ENCODE measurements around the gene TMEM14B. TPM values are rescaled to one million over a fixed set of nuclear protein-coding genes. Genes with fewer than 3 reads are reported as not detected.
"Not testable (repeated sequence)": the region's sequence is repeated elsewhere in the genome, so short reads cannot be mapped to it uniquely, and the experiment has no call there.

Gene TMEM14B
- polyA plus RNA-seq, 4 donors: 50.8 to 83.8 (median 63.5) TPM

DNA sequence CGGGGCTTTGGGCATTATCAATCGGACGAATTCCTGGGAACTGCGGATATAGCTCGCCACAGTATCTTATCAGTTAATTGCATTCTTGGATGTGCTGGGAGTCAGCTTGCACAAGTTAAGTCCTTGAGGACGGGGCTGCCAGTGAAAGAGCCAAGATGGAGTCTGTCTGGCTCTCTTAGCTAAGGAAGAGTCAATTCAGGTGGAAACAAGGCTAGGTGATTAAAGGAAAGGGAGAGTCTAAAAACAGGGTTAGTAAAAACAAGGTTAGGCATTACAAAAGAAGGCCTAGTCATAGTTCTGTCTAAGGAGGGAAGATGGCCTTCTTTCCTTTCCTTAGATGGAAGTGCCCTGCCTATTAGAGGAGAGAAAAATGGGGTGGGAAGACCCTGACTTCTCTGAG lies 3.0 kb downstream of the TMEM14B start:
- H3K4me1 ChIP-seq (ENCODE audit: control insufficient read depth in 3 of 3, insufficient read depth in 2 of 3, low read depth in 1 of 3, low read length in 2 of 3): peaks cover 3 to 22% (median 7%) of the 10 kb centered on the region in 3 donors
- 79 to 83% (median 83%) methylated on average over 6 of the region's 6 CpGs for WGBS, 3 donors
- not testable (repeated sequence) for H3K27ac ChIP-seq (ENCODE audit: low read depth in 1 of 3, low read length in 2 of 3); H3K27me3 ChIP-seq (ENCODE audit: control insufficient read depth in 3 of 3, insufficient read depth in 3 of 3, low read length in 3 of 3); H3K9me3 ChIP-seq (ENCODE audit: control insufficient read depth in 2 of 2, insufficient read depth in 1 of 2, low read depth in 1 of 2, low read length in 1 of 2); FAIRE-seq; H3K4me3 ChIP-seq (ENCODE audit: low read depth in 1 of 3, low read length in 3 of 3); DNase-seq
- H3K36me3 ChIP-seq (ENCODE audit: control insufficient read depth in 3 of 3, insufficient read depth in 2 of 3, low read depth in 1 of 3, low read length in 3 of 3): peaks cover under 1 to 32% (median 2%) of the 10 kb centered on the region in 3 donors

DNA sequence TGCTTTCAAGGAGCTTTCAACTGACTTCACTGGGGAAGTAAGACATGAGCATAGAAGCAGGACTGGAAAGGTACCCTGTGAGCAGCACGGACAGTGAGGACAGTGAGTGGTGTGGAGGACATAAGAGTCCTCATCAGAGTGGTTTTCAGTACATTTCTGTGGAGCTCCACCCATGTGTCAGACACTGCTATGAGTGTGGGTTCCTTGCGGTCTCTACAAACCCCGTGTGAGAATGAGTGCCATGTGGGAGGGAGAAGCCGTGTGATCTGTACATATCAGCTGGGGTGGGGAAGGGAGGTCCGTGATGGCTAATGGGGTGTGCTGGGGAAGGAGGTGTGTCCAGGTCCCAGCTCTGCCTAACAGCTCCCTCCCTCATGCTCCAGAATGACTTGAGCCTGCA lies 4.2 kb downstream of the TMEM14B start:
- not testable (repeated sequence) for H3K4me3 ChIP-seq (ENCODE audit: low read depth in 1 of 3, low read length in 3 of 3); FAIRE-seq; H3K27ac ChIP-seq (ENCODE audit: low read depth in 1 of 3, low read length in 2 of 3); H3K9me3 ChIP-seq (ENCODE audit: control insufficient read depth in 2 of 2, insufficient read depth in 1 of 2, low read depth in 1 of 2, low read length in 1 of 2); H3K27me3 ChIP-seq (ENCODE audit: control insufficient read depth in 3 of 3, insufficient read depth in 3 of 3, low read length in 3 of 3); DNase-seq
- WGBS, 3 donors: 68 to 76% (median 70%) methylated on average over 4 to 5 of the region's 5 CpGs
- Histone ChIP-seq H3K4me1 (ENCODE audit: control insufficient read depth in 3 of 3, insufficient read depth in 2 of 3, low read depth in 1 of 3, low read length in 2 of 3) (peaks cover 3 to 20% (median 7%) of the 10 kb centered on the region in 3 donors), H3K36me3 (ENCODE audit: control insufficient read depth in 3 of 3, insufficient read depth in 2 of 3, low read depth in 1 of 3, low read length in 3 of 3) (peaks cover 2 to 35% (median 6%) of the 10 kb centered on the region in 3 donors)

DNA sequence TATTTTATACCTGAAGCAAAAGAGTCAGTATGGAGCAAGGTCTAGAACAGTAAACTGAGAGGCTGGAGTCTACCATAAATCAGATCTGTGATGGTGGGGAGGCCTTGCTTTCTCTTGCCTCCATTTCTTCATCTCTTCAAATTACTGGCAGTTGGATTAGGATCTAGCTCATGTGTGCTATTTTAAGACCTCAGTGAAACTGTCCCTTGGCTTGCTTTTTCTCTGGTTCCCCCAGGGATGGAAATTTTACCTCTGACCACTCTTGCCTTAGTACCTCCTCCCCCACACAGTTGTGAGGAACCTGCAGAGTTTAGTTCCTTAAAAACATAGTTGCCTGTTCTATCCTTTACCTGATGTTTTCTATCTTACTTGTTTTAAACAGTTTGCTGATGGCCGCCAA lies 8.5 kb downstream of the TMEM14B start:
- H3K36me3 ChIP-seq (ENCODE audit: control insufficient read depth in 3 of 3, insufficient read depth in 2 of 3, low read depth in 1 of 3, low read length in 3 of 3): peaks cover 2 to 46% (median 9%) of the 10 kb centered on the region in 3 donors

DNA sequence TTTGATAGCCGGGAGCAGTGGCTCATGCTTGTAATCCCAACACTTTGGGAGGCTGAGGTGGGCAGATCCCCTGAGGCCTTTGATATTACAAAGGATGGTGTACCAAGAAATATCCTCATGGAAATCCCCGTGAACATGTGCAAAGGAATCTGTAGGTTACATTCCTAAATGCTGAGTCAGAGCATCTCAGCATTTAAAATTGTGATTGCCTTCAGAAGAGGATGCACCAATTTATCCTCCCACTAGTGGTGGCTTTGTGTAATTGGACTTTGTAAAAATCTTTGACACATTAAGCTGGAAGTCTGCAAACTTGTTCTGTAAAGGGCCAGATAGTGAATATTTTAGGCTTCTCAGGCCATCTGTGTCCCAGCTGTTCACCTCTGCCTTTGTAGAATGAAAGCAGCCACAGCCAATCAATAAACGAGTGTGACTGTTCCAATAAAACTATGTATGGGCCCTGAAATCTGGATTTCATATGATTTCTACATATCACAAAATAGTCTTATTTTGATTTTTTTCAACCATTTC lies 11.8 kb downstream of the TMEM14B start:
- Histone ChIP-seq H3K4me3 (ENCODE audit: low read depth in 1 of 3, low read length in 3 of 3) (no peak overlapping the region), H3K36me3 (ENCODE audit: control insufficient read depth in 3 of 3, insufficient read depth in 2 of 3, low read depth in 1 of 3, low read length in 3 of 3) (peaks cover 2 to 36% (median 7%) of the 10 kb centered on the region in 3 donors), H3K27me3 (ENCODE audit: control insufficient read depth in 3 of 3, insufficient read depth in 3 of 3, low read length in 3 of 3) (no peaks in the 10 kb centered on the region), H3K27ac (ENCODE audit: low read depth in 1 of 3, low read length in 2 of 3) (no peak overlapping the region), H3K4me1 (ENCODE audit: control insufficient read depth in 3 of 3, insufficient read depth in 2 of 3, low read depth in 1 of 3, low read length in 2 of 3) (no peaks in the 10 kb centered on the region), H3K9me3 (ENCODE audit: control insufficient read depth in 2 of 2, insufficient read depth in 1 of 2, low read depth in 1 of 2, low read length in 1 of 2) (no peaks in the 10 kb centered on the region)
- FAIRE-seq (no peak), DNase-seq (peak; percentile 33 to 40)
- whole genome bisulfite sequencing, 3 donors: 53 to 57% (median 53%) methylated on average over 3 of the region's 3 CpGs

More for the DNA sequence above, 8.5 kb downstream of the TMEM14B start:
- DNase-seq: no peak
- Histone ChIP-seq H3K9me3 (ENCODE audit: control insufficient read depth in 2 of 2, insufficient read depth in 1 of 2, low read depth in 1 of 2, low read length in 1 of 2) (no peaks in the 10 kb centered on the region), H3K4me1 (ENCODE audit: control insufficient read depth in 3 of 3, insufficient read depth in 2 of 3, low read depth in 1 of 3, low read length in 2 of 3) (no peaks in the 10 kb centered on the region), H3K27me3 (ENCODE audit: control insufficient read depth in 3 of 3, insufficient read depth in 3 of 3, low read length in 3 of 3) (no peaks in the 10 kb centered on the region), H3K27ac (ENCODE audit: low read depth in 1 of 3, low read length in 2 of 3) (no peak overlapping the region), H3K4me3 (ENCODE audit: low read depth in 1 of 3, low read length in 3 of 3) (no peak overlapping the region)
- WGBS, 3 donors: 88 to 97% (median 91%) methylated on average over 1 of the region's 1 CpG
- FAIRE-seq: no peak

DNA sequence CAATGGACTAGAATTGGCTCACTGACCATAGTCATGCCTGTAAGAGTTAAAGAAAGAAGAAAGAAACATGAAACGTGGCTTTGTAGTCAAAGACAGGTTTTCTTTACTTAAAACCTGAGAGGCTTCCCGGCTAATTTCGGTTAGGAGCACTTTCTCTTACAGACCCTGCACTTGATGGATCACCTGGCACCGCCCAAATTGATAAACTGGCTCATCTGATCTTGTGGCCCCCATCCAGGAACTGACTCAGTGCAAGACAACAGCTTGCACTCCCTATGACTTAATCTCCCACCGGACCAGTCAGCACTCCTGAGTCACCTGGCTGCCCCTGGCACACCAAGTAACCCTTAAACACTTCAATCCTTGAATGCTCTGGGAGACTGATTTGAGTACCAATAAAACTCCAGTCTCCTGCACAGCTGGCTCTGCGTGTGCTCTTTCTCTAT lies 12.3 kb downstream of the TMEM14B start:
- peaks cover 2 to 32% (median 7%) of the 10 kb centered on the region in 3 donors for H3K36me3 ChIP-seq (ENCODE audit: control insufficient read depth in 3 of 3, insufficient read depth in 2 of 3, low read depth in 1 of 3, low read length in 3 of 3)
- DNase-seq (peak in 1 of 2 donors; percentile 9), FAIRE-seq (no peak)
- no peaks in the 10 kb centered on the region for H3K9me3 ChIP-seq (ENCODE audit: control insufficient read depth in 2 of 2, insufficient read depth in 1 of 2, low read depth in 1 of 2, low read length in 1 of 2)
- no peak overlapping the region for H3K4me3 ChIP-seq (ENCODE audit: low read depth in 1 of 3, low read length in 3 of 3)
- 62 to 80% (median 70%) methylated on average over 6 of the region's 6 CpGs for WGBS, 3 donors
- no peak overlapping the region for H3K27ac ChIP-seq (ENCODE audit: low read depth in 1 of 3, low read length in 2 of 3)
- H3K4me1 ChIP-seq (ENCODE audit: control insufficient read depth in 3 of 3, insufficient read depth in 2 of 3, low read depth in 1 of 3, low read length in 2 of 3): no peaks in the 10 kb centered on the region
- no peaks in the 10 kb centered on the region for H3K27me3 ChIP-seq (ENCODE audit: control insufficient read depth in 3 of 3, insufficient read depth in 3 of 3, low read length in 3 of 3)

DNA sequence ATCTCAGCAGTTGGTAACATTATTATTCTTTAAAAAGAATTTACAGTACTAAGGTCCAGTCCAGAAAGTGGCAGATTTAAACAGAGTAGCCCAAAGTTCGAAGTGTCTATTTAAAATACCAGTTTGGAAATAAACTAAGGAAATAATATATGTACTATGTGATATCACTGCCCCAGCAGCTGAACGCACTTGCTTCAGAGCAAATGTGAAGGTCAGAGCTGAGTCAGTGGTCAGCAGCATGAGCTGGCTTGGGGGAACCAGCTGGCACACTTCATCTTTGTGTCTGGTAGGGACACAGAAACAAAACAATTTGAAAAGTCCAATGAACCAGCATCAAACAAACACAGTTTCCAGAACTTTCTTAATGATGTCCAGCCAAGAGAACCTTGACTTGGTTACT lies 15.4 kb downstream of the TMEM14B start:
- peaks cover 0 to 19% (median 3%) of the 10 kb centered on the region in 3 donors for H3K36me3 ChIP-seq (ENCODE audit: control insufficient read depth in 3 of 3, insufficient read depth in 2 of 3, low read depth in 1 of 3, low read length in 3 of 3)
- no peaks in the 10 kb centered on the region for H3K9me3 ChIP-seq (ENCODE audit: control insufficient read depth in 2 of 2, insufficient read depth in 1 of 2, low read depth in 1 of 2, low read length in 1 of 2)
- no peaks in the 10 kb centered on the region for H3K4me1 ChIP-seq (ENCODE audit: control insufficient read depth in 3 of 3, insufficient read depth in 2 of 3, low read depth in 1 of 3, low read length in 2 of 3)
- H3K27me3 ChIP-seq (ENCODE audit: control insufficient read depth in 3 of 3, insufficient read depth in 3 of 3, low read length in 3 of 3): no peaks in the 10 kb centered on the region
- 90 to 95% (median 90%) methylated on average over 2 of the region's 2 CpGs for whole genome bisulfite sequencing, 3 donors
- H3K27ac ChIP-seq (ENCODE audit: low read depth in 1 of 3, low read length in 2 of 3): no peak overlapping the region
- no peak for FAIRE-seq
- DNase-seq: no peak
- H3K4me3 ChIP-seq (ENCODE audit: low read depth in 1 of 3, low read length in 3 of 3): no peak overlapping the region

DNA sequence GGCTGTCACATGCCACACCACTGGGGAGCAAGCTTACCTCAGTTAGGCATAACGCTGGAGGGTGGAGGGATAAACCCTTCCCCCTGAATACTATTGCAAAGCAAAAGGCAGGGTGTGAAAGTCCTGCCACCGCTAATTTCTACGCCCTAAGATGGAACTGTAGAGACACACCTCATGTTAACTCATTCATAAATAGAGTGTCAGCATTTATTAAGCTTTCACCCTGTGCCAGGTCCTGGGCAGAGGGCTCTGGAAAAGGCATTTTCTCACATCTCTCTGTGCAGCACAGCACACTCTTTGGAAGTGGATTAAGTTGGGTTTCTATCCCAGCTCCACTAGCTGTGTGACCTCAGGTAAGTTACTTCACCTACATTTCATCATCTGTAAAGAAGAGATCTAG lies 21.8 kb downstream of the TMEM14B start:
- WGBS, 3 donors: 87 to 92% (median 87%) methylated on average over 3 of the region's 3 CpGs
- Histone ChIP-seq H3K27me3 (ENCODE audit: control insufficient read depth in 3 of 3, insufficient read depth in 3 of 3, low read length in 3 of 3) (no peaks in the 10 kb centered on the region), H3K4me3 (ENCODE audit: low read depth in 1 of 3, low read length in 3 of 3) (no peak overlapping the region), H3K4me1 (ENCODE audit: control insufficient read depth in 3 of 3, insufficient read depth in 2 of 3, low read depth in 1 of 3, low read length in 2 of 3) (no peaks in the 10 kb centered on the region), H3K9me3 (ENCODE audit: control insufficient read depth in 2 of 2, insufficient read depth in 1 of 2, low read depth in 1 of 2, low read length in 1 of 2) (no peaks in the 10 kb centered on the region), H3K36me3 (ENCODE audit: control insufficient read depth in 3 of 3, insufficient read depth in 2 of 3, low read depth in 1 of 3, low read length in 3 of 3) (peaks cover 0 to 10% (median 4%) of the 10 kb centered on the region in 3 donors), H3K27ac (ENCODE audit: low read depth in 1 of 3, low read length in 2 of 3) (no peak overlapping the region)
- DNase-seq (no peak), FAIRE-seq (no peak)

DNA sequence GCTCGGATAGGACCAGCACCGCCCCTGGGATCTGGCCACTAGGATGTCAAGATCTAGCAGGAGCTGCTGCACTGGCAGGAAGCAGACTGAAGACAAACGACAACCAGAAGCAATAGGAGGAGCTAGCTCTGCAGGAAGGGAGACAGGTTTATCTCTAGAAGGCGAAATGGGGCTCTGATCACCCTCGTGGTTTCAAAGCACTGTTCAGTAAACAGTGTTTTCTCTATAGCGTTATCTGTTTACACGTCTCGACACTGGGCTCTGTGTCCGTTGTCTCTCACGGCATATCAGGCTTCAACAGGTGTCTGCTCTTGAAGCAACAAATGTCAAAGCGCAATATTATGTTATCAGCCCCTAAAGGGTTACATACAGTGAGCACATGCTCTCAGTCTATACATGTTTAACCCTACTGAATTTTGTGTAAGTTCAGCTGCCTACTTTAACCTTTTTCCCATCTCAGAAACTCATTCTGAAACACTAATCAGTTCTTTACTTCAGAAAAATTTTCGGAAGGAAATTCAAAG lies 23.8 kb downstream of the TMEM14B start:
- Histone ChIP-seq H3K36me3 (ENCODE audit: control insufficient read depth in 3 of 3, insufficient read depth in 2 of 3, low read depth in 1 of 3, low read length in 3 of 3) (peaks cover 2 to 12% (median 4%) of the 10 kb centered on the region in 3 donors), H3K27ac (ENCODE audit: low read depth in 1 of 3, low read length in 2 of 3) (no peak overlapping the region), H3K9me3 (ENCODE audit: control insufficient read depth in 2 of 2, insufficient read depth in 1 of 2, low read depth in 1 of 2, low read length in 1 of 2) (no peaks in the 10 kb centered on the region), H3K27me3 (ENCODE audit: control insufficient read depth in 3 of 3, insufficient read depth in 3 of 3, low read length in 3 of 3) (no peaks in the 10 kb centered on the region), H3K4me3 (ENCODE audit: low read depth in 1 of 3, low read length in 3 of 3) (no peak overlapping the region), H3K4me1 (ENCODE audit: control insufficient read depth in 3 of 3, insufficient read depth in 2 of 3, low read depth in 1 of 3, low read length in 2 of 3) (no peaks in the 10 kb centered on the region)
- FAIRE-seq: no peak
- no peak for DNase-seq
- WGBS, 3 donors: 62 to 84% (median 80%) methylated on average over 12 of the region's 12 CpGs

DNA sequence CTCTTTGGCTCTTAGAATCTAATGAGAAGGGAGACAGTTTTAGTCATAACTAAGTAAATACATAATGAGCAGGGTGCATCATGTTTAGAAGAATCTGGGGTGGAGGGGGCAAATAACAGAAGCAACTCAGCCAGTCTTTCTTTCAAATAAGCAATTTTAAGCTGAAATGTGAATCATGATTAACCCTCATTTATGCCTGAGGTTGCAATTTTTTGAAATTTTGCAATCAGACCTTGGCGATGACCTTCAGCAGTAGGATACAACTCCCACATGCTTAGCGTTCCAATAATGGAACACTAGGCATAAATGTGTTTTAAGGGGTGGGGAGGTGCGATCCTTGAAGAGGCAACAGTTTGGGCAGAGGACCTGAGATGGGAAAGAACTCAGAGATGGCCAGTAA lies 30.6 kb downstream of the TMEM14B start:
- H3K36me3 ChIP-seq (ENCODE audit: control insufficient read depth in 3 of 3, insufficient read depth in 2 of 3, low read depth in 1 of 3, low read length in 3 of 3): peaks cover 0 to 20% (median 2%) of the 10 kb centered on the region in 3 donors

More for the DNA sequence above, 30.6 kb downstream of the TMEM14B start:
- Histone ChIP-seq H3K4me3 (ENCODE audit: low read depth in 1 of 3, low read length in 3 of 3) (no peak overlapping the region), H3K9me3 (ENCODE audit: control insufficient read depth in 2 of 2, insufficient read depth in 1 of 2, low read depth in 1 of 2, low read length in 1 of 2) (no peaks in the 10 kb centered on the region), H3K27me3 (ENCODE audit: control insufficient read depth in 3 of 3, insufficient read depth in 3 of 3, low read length in 3 of 3) (no peaks in the 10 kb centered on the region), H3K4me1 (ENCODE audit: control insufficient read depth in 3 of 3, insufficient read depth in 2 of 3, low read depth in 1 of 3, low read length in 2 of 3) (no peaks in the 10 kb centered on the region), H3K27ac (ENCODE audit: low read depth in 1 of 3, low read length in 2 of 3) (no peak overlapping the region)
- WGBS, 3 donors: 97% methylated on average over 3 of the region's 3 CpGs
- FAIRE-seq (no peak), DNase-seq (no peak)
